Left ventricle myocardium inferior (tissue), 1 donor: Measurements from ENCODE around the gene DPF3. TPM values are rescaled to one million over a fixed set of nuclear protein-coding genes. Genes with fewer than 3 reads are reported as not detected.

Experiments used
- DNase-seq: peaks from one replicate; pipeline ENCODE4 v3.0.0-alpha.2; 2020
- H3K27ac ChIP-seq: fragments of 200-600 bp; replicated peaks from 2 replicates; pipeline ENCODE4 v1.8.0; 2021
- H3K27me3 ChIP-seq: fragments of 200-600 bp; 2 replicates; pipeline ENCODE4 v1.8.0; 2021; ENCODE audit warnings: low read depth
- H3K36me3 ChIP-seq: fragments of 200-600 bp; 2 replicates; pipeline ENCODE4 v1.8.0; 2021
- H3K4me1 ChIP-seq: fragments of 200-600 bp; 2 replicates; pipeline ENCODE4 v1.8.0; 2021
- H3K4me3 ChIP-seq: fragments of 200-600 bp; 2 replicates; pipeline ENCODE4 v1.8.0; 2021; ENCODE audit warnings: mild to moderate bottlenecking, moderate library complexity
- H3K9me3 ChIP-seq: fragments of 200-600 bp; replicated peaks from 2 replicates; pipeline ENCODE4 v1.8.0; 2021
- intact Hi-C: fragments of 100-400 bp; cut with micrococcal nuclease; formaldehyde crosslinking; loops from one replicate; pipeline ENCODE4 v1.11.0; 2022
- total RNA-seq: library from RNA; stranded (reverse); fragmentation: NEBNext Ultra II Directional; extraction: Animal tissue kit (Norgen Biotek cat#: 25700); gene quantifications from one replicate; pipeline ENCODE4 v1.2.1, GENCODE V29; 2021
- TF ChIP-seq, protein P1 (sequence below): fragments of 200-600 bp; IDR thresholded peaks from 2 replicates; pipeline ENCODE4 v1.8.0; 2021; ENCODE audit warnings: antibody characterized with exemption, mild to moderate bottlenecking, borderline replicate concordance
- donor health status: DM: no; HTN: yes; CAD: no; lungs with severe emphysema.

DPF3 gene
- total RNA-seq, 1 donor from 2014 or later, result 37.7 TPM

DNA sequence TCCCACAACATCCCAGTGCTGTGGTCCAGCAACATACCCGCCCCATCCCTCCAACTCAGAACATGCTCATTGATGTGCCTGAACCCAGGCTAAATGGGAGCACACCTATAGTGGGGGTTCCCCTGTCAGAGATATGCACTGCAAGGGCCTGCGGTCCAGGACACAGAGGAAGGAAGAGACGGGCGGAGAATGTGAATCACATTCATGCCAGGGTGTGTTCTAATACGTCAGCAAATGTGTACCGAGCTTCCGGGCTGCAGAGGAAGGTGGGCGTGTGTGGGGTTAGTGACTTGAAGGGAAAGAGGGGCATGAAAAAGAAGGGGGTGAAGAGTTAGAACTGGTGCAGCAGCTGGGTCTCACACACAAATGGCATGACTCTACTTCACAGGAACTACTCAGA is 83.7 kb downstream of the DPF3 start:
- no peak for DNase-seq
- TF ChIP-seq, protein P1, sequence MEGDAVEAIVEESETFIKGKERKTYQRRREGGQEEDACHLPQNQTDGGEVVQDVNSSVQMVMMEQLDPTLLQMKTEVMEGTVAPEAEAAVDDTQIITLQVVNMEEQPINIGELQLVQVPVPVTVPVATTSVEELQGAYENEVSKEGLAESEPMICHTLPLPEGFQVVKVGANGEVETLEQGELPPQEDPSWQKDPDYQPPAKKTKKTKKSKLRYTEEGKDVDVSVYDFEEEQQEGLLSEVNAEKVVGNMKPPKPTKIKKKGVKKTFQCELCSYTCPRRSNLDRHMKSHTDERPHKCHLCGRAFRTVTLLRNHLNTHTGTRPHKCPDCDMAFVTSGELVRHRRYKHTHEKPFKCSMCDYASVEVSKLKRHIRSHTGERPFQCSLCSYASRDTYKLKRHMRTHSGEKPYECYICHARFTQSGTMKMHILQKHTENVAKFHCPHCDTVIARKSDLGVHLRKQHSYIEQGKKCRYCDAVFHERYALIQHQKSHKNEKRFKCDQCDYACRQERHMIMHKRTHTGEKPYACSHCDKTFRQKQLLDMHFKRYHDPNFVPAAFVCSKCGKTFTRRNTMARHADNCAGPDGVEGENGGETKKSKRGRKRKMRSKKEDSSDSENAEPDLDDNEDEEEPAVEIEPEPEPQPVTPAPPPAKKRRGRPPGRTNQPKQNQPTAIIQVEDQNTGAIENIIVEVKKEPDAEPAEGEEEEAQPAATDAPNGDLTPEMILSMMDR, result no peak
- Histone ChIP-seq H3K9me3 (no peaks in the 10 kb centered on the region), H3K36me3 (no peaks in the 10 kb centered on the region), H3K27me3 (no peaks in the 10 kb centered on the region), H3K4me1 (peaks cover 81% of the 10 kb centered on the region), H3K4me3 (no peak overlapping the region), H3K27ac (peak overlapping the region; percentile 93)
- intact Hi-C loops, result loop anchor here (10.0 kb wide), 1 partner anchor 85 kb away; the partner anchor contains the start of gene DPF3

DNA sequence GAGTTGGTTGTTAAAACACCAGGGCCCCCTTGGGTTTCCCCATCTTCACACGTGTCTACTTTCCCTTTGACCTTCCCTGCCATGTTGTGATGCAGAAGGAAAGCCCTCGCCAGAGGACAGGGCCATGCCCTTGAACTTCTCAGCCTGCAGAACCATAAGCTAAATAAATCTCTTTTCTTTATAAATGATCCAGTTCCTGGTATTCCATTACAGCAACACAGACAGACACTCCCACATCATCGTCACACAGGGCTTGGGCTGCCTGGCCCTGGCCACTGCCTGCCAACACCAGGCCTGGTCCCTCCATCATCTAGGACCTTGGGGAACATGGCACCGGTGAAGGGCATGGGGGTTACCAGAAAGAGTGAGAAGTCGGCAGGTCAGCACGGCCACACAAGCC is 84.8 kb downstream of the DPF3 start:
- H3K4me1 ChIP-seq, result peaks cover 77% of the 10 kb centered on the region
- H3K4me3 ChIP-seq, result no peak overlapping the region
- no peaks in the 10 kb centered on the region for H3K27me3 ChIP-seq
- DNase-seq, result no peak
- H3K9me3 ChIP-seq, result no peaks in the 10 kb centered on the region
- intact Hi-C loops, result no loop called here
- H3K36me3 ChIP-seq, result no peaks in the 10 kb centered on the region
- TF ChIP-seq, protein P1, result no peak
- H3K27ac ChIP-seq, result peak overlapping the region; percentile 93

DNA sequence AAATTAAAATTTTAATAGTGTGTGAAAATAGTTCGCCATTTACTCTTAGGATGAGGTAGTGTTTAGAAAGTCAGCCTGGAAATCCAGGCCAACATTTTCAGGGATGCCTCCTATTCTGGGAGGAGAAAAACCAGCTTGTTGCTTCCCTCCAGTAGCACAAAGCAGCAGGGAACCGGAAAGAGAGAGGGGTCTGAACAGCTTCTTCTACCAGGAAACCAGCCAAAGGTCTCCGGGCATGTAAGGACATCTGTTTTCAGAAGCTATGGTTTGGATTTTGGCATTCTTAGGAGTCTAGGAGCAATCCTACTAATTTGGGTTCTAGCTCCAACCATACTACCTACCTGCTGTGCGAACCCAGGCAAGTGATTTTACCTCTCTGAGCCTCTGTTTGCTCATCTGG is 85.3 kb downstream of the DPF3 start:
- peak overlapping the region; percentile 93 for H3K27ac ChIP-seq
- no peaks in the 10 kb centered on the region for H3K36me3 ChIP-seq
- peaks cover 75% of the 10 kb centered on the region for H3K4me1 ChIP-seq
- H3K9me3 ChIP-seq, result no peaks in the 10 kb centered on the region
- no peak for DNase-seq
- no peak overlapping the region for H3K4me3 ChIP-seq
- TF ChIP-seq, protein P1, result no peak
- intact Hi-C loops, result no loop called here
- no peaks in the 10 kb centered on the region for H3K27me3 ChIP-seq

DNA sequence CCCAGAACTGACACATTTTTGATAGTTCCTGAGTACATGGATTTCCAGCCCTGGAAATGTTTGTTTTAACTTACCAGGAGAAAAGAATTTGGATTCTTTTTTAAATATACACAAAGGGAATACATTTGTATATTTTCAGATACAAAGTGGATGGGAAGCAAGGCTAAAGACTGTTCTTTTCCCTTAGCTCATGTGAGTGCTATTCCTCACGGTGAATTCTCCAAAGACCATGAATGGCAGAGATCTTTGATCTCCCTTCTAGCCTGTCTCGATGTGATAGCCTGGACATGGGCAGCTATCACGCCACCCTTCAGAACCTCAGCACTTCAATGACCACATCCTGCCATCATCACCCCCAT is 91.3 kb downstream of the DPF3 start:
- H3K27me3 ChIP-seq, result no peaks in the 10 kb centered on the region
- peak overlapping the region; percentile 75 for H3K27ac ChIP-seq
- intact Hi-C loops, result no loop called here
- DNase-seq, result no peak
- no peaks in the 10 kb centered on the region for H3K36me3 ChIP-seq
- TF ChIP-seq, protein P1, result no peak
- H3K4me1 ChIP-seq, result peaks cover 61% of the 10 kb centered on the region
- no peak overlapping the region for H3K4me3 ChIP-seq
- H3K9me3 ChIP-seq, result no peaks in the 10 kb centered on the region

DNA sequence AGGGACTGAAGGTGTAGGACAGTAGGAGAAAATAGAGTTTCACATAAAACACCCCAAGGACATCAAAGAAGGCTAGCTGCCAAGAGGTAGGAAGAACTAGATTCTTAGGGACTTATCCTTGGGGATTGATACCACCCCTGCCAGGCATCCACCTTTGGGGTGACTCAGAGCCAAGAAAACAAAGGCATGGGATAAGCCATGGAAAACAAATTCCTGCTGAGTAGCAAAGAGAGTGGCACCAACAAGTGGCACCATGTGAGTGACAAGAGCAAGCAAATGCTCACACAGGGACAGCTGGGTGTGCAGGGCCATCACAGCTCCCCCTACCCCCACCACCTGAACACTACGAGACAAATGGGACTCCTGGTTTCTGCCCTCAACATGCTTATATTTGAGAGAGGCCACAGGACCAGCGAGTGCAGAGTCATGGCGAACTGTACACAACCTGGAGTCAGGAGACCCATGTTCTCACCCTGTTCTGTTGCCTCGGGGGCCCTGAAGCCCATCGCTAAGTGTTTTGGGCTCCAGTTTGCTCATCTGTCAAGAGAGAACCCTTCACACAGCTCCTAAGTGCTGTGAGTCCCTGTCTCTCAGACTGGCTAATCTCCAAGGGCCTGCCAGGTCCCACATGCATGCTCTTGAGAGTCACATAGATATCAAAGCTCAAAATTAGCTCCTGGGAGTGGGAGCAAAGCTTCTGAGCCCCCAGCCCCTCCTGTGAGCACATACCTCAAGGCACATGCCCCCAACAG is 91.9 kb downstream of the DPF3 start:
- no peak overlapping the region for H3K4me3 ChIP-seq
- H3K9me3 ChIP-seq, result no peaks in the 10 kb centered on the region
- intact Hi-C loops, result no loop called here
- H3K27me3 ChIP-seq, result no peaks in the 10 kb centered on the region
- TF ChIP-seq, protein P1, result no peak
- peak overlapping the region; percentile 75 for H3K27ac ChIP-seq
- no peak for DNase-seq
- no peaks in the 10 kb centered on the region for H3K36me3 ChIP-seq
- peaks cover 58% of the 10 kb centered on the region for H3K4me1 ChIP-seq
